ENCODE measurements around the gene ATP8A2. TPM values are rescaled to one million over a fixed set of nuclear protein-coding genes. Genes with fewer than 3 reads are reported as not detected.

ATP8A2 gene
- total RNA-seq, 1 donor from 2014 or later = 3.4 TPM

- TF ChIP-seq, protein P1, sequence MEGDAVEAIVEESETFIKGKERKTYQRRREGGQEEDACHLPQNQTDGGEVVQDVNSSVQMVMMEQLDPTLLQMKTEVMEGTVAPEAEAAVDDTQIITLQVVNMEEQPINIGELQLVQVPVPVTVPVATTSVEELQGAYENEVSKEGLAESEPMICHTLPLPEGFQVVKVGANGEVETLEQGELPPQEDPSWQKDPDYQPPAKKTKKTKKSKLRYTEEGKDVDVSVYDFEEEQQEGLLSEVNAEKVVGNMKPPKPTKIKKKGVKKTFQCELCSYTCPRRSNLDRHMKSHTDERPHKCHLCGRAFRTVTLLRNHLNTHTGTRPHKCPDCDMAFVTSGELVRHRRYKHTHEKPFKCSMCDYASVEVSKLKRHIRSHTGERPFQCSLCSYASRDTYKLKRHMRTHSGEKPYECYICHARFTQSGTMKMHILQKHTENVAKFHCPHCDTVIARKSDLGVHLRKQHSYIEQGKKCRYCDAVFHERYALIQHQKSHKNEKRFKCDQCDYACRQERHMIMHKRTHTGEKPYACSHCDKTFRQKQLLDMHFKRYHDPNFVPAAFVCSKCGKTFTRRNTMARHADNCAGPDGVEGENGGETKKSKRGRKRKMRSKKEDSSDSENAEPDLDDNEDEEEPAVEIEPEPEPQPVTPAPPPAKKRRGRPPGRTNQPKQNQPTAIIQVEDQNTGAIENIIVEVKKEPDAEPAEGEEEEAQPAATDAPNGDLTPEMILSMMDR (conservative IDR thresholded peaks at IDR 0.05) = no peak
- no peak for DNase-seq (ENCODE audit: low read depth, low spot score)
- Mint-ChIP-seq H3K27ac (ENCODE audit: unreplicated experiment) (no peak overlapping the region), H3K9me3 (no peaks in the 10 kb centered on the region), H3K4me3 (no peak overlapping the region), H3K4me1 (peaks cover 13% of the 10 kb centered on the region), H3K36me3 (ENCODE audit: low read depth) (no peaks in the 10 kb centered on the region), H3K27me3 (ENCODE audit: low read depth) (peaks cover 45% of the 10 kb centered on the region)
Observed at GRCh38 chr13:26054896-26055295, 683.1 kb downstream of the ATP8A2 start.

DNA sequence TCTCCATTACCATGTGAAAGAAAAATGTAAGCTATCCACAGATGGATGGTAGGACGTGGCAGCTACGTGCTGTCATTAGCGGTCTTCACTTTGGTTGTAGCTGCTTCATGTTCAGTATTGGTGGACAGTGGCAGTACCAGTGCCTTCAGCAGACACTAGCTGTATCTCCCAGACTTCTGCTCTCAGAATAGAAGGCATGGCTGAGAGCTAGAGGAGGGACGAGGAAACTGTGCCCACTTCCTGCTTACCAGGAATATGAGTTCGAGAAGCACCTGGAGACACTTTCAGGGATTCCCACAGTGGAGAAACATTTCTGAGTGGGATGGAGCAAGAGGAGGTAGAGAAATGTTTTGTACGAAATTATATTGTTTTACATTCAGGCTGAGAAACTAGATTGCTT is 686.9 kb downstream of the ATP8A2 start:
- peaks cover 20% of the 10 kb centered on the region for H3K4me1 Mint-ChIP-seq
- no peaks in the 10 kb centered on the region for H3K9me3 Mint-ChIP-seq
- DNase-seq (ENCODE audit: low read depth, low spot score) = no peak
- no peak overlapping the region for H3K4me3 Mint-ChIP-seq
- H3K36me3 Mint-ChIP-seq (ENCODE audit: low read depth) = no peaks in the 10 kb centered on the region
- no peak overlapping the region for H3K27ac Mint-ChIP-seq (ENCODE audit: unreplicated experiment)
- TF ChIP-seq, protein P1 (conservative IDR thresholded peaks at IDR 0.05) = no peak
- peaks cover 17% of the 10 kb centered on the region for H3K27me3 Mint-ChIP-seq (ENCODE audit: low read depth)

- Mint-ChIP-seq H3K9me3 (no peaks in the 10 kb centered on the region), H3K4me1 (peaks cover 20% of the 10 kb centered on the region), H3K4me3 (no peak overlapping the region), H3K27ac (ENCODE audit: unreplicated experiment) (no peak overlapping the region), H3K36me3 (ENCODE audit: low read depth) (no peaks in the 10 kb centered on the region), H3K27me3 (ENCODE audit: low read depth) (peaks cover 10% of the 10 kb centered on the region)
- TF ChIP-seq, protein P1 (conservative IDR thresholded peaks at IDR 0.05) = no peak
- DNase-seq (ENCODE audit: low read depth, low spot score) = no peak
Observed at GRCh38 chr13:26060357-26060756, 688.6 kb downstream of the ATP8A2 start.

DNA sequence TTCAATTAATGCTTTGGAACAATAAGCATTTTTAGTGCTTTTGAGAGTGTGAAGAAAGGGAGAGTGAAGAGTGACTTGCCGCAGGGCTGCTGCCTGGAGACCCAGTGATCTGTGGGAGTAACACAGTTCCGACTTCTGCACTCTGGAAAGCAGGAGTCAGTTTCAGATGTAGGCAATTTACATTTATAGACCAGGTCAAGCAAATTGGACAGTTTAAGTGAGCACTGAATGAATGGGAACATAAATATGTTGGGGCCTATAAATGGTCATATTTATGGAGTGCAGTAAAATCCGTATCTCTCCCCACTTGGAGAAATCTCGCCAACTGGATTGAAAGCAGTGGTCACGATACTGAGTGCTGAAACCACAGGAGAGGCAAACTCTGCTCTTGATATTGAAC is 689.5 kb downstream of the ATP8A2 start:
- Mint-ChIP-seq H3K27ac (ENCODE audit: unreplicated experiment) (no peak overlapping the region), H3K9me3 (no peaks in the 10 kb centered on the region), H3K4me1 (peaks cover 20% of the 10 kb centered on the region), H3K36me3 (ENCODE audit: low read depth) (no peaks in the 10 kb centered on the region), H3K27me3 (ENCODE audit: low read depth) (peaks cover 8% of the 10 kb centered on the region), H3K4me3 (no peak overlapping the region)
- TF ChIP-seq, protein P1 (conservative IDR thresholded peaks at IDR 0.05) = no peak
- no peak for DNase-seq (ENCODE audit: low read depth, low spot score)

- H3K9me3 Mint-ChIP-seq = no peaks in the 10 kb centered on the region
Observed at GRCh38 chr13:26061947-26062346, 690.2 kb downstream of the ATP8A2 start.

More at GRCh38 chr13:26061947-26062346, 690.2 kb downstream of the ATP8A2 start:
- Mint-ChIP-seq H3K4me3 (no peak overlapping the region), H3K36me3 (ENCODE audit: low read depth) (no peaks in the 10 kb centered on the region), H3K27ac (ENCODE audit: unreplicated experiment) (no peak overlapping the region), H3K4me1 (peaks cover 20% of the 10 kb centered on the region), H3K27me3 (ENCODE audit: low read depth) (peaks cover 8% of the 10 kb centered on the region)
- TF ChIP-seq, protein P1 (conservative IDR thresholded peaks at IDR 0.05) = no peak
- DNase-seq (ENCODE audit: low read depth, low spot score) = no peak
